Hematopoietic multipotent progenitor cell treated with erythropoietin and hydrocortisone succinate and interleukin-3 and kit ligand, for 8 days (in vitro differentiated cells): Measurements from ENCODE around the gene MFSD12.
A peak's percentile ranks its signal among the peaks of the same experiment; 100 is the strongest.

Source experiments
- DNase-seq: peaks from one replicate; pipeline ENCODE4 v3.0.0-alpha.2; 2015

Gene MFSD12

DNA sequence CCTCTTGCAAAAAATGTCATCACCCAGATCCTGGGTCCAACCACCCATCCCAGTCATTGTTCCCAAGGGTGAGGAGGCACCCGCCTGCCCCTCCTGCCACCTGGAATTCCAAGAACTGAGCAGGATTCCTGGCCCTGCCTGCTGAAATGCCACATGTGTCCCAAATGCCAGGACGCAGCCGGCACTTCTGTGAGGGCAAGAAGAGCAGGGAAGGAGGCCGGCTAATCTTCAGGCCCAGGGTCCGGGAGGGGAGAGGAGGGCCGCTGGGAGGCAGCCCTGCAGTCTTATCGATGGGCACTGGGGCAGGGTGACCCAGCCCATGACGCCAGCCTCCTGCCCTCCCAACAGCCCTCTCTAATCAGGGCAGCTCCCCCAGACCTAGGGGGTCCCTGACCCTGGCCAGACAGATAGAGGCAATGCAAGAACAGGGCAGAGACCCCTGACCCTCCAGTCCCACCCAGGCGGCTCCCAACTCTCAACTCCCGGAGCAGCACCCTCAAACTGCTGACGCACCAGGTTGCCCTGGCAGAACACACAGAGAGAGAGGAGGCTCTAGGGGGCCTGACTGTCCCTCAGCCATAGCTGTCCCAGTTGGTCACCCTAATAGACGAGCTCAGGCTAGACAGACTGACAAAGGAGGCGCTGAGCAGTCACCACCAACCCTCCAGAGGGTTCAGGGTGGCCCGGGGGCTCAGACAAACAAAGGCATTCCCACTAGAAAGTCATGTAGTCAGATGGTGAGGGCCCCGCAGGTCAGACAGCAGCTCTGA is 1.5 kb downstream of the MFSD12 start:
- no peak for DNase-seq

DNA sequence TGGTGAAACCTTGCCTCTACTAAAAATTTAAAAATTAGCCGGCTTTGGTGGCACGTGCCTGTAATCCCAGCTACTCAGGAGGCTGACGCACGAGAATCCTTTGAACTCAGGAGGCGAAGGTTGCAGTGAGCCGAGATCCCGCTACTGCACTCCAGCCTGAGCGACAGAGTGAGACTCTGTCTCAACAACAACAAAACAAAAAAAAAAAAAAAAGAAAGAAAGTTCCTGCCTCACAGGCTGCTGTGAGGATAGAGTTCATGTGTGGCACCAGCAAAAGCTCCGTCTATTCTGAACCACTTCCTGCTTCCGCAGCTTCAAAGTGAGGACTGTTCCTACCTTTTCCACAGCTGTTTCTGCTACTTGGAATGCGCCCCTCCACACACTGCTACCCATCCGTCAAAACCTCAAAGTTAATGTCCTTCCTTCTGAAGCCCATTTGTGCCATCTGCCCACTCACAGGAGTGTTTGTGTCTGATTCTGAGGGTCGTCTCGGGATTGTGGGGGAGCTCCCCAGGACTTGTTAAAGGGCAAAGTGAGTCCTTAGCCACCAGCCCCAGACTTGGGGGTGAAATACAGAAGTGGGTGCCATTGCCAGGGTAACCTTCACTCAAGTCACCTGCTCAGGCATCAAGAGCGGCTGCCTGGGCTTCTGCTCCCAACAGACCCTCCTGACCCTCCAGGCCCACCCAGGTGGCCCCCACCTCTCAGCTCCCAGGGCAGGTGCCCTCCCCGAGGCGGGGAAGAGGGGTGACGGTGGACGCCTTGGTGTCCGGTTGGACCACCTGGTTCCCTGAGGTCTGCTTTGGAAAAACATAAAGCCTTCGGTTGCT is 2.9 kb downstream of the MFSD12 start:
- DNase-seq, result no peak

DNA sequence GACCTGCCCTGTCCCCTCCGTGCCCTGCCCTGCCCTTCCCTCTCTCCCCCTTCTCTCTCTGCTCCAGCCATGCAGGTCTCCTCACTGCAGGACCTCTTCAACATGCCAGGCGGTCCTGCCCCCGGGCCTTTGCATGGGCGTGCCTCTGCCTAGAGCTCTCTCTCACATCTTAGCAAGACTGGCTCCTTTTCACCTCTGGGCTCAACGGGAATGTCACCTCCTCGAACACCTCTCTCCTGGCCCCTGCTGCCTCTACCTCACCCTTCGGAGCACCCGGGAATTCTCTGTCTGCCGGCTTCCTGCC is 5.6 kb downstream of the MFSD12 start:
- DNase-seq, result no peak

DNA sequence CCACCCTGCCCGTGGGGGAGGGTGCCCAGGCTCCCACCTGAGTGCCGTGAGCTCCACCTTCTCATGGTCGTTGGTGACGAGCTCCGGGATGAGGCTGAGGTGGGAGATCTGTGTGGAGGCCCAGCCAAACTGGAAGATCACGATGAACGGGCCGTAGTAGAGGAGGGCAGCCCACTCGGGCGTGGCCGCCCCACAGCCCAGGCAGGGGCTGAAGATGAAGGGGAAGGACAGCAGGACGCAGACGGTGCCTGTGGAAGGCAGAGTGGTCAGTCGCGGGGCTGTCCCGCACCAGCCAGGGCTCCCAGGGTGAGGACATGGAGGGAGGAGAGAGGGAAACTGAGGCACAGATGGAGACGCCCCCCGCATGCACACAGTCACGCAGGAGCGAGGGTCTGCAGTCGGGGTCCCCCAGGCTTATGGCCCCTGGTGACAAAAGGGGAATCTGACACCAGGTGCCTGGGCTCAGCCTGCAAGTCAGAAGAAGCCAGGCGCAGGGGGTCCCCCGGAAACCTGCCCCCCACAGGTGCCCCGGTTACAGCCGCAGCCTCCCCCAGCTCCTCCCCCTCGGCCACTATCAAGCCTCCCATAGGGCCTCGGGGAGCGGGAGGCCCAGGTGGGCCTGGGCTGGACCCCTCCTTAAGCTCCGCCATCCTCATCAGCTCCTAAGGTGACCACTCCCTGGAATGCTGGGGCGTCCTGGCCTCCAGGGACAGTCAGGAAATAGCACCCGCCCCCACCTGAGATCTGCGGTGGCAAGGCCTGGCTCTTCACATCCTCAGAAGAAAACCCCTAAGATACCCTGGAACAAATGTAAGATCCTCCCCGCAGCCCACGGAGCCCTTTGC is 6.2 kb downstream of the MFSD12 start:
- no peak for DNase-seq

DNA sequence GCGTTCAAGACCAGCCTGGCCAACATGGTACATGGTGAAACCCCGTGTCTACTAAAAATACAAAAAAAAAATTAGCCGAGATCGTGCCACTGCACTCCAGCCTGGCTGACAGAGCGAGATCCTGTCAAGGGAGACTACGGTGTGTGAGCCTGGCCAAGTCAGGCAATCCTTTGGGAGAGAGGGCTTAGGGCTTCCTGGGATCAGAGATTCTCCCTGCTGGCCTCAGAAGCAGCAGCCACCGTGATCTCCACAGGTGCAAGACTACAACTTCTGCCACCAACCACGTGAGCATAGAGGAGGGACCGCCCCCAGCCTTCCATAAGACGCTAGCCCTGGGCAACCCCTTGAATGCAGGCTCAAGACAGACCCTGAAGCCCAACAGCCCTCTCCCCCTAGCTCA is 7.6 kb downstream of the MFSD12 start:
- DNase-seq, result no peak

DNA sequence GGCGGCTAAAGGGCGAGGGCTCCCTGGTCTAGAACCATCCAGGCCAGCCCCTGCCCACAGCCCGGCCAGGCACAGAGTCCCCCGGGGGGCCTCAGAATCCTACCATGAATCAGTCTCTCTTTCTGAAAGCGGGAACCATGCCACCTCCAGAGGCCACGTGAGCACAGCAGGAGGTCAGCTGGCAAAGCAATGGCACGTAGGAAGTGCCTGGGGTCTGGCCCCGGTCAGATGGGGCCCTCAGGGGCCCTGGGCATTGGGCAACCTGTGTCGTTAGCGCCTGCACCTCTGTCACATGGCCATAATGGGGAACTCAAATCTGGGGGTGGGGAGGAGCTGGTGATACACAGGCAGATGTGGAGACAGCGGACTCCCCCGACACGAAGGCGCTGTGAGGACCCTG is 8.8 kb downstream of the MFSD12 start:
- no peak for DNase-seq

DNA sequence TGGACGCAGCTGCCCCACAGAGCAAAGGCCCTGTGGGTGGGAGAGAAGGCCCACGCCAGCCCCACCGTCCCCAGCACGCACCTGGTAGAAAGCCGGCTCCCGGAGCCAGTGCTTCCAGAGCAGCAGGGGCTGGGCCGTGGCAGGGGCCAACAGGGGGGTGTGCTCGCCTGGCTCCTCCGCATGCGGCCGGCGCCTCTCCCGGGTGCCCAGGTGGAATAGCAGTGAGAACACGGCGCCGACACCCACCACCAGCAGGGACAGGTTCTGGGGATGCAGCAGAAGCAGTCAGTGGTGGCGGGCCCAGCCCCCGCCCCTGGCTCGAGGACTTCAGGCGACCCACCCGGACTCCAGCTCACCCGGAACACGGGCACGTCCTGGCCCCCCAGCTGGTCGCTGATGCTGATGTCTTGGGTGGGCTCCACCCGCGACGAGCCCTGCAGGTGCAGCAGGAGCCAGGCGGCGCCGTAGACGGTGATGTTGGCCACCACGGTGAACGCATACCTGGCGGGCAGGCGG is 9.6 kb downstream of the MFSD12 start:
- DNase-seq, result no peak

DNA sequence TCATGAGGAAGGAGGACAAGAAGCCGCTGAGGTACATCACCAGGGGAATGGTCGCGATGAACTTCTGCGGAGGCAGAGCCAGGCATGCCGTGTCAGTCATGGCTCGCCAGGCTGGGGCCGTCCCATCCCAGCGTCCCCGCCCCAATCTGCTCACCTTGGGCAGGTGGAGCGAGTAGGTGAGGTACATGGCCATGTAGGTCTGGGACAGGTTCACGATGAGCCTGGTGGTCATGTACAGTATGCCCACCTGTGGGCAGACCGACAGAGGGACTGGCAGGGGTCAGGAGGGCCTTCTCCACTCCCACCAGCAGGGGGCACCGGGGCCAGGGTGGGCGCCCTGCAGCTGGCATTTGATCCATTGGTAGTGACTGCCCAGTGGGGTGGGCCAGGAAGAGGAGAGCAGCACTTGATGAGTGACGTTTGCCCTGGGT is 10.1 kb downstream of the MFSD12 start:
- DNase-seq, result peak; percentile 39

DNA sequence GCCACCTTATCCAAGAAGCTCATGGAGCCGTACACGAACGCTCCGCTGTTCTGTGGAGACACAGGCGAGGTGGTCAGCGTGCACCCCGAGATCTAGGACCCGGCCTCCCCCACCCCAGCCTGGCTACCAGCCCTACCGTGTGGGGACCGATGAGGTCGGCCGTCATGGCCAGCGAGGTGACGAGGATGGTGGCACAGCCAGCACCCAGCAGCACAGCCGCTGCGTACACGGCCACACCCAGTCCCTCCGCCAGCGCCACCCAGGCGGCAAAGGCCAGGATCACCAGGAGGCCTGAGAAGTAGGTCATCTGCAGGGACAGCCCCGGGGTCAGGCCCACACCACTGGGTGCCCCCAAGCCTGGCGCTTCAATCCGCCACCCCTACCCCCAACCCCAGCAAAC is 11.3 kb downstream of the MFSD12 start:
- no peak for DNase-seq

DNA sequence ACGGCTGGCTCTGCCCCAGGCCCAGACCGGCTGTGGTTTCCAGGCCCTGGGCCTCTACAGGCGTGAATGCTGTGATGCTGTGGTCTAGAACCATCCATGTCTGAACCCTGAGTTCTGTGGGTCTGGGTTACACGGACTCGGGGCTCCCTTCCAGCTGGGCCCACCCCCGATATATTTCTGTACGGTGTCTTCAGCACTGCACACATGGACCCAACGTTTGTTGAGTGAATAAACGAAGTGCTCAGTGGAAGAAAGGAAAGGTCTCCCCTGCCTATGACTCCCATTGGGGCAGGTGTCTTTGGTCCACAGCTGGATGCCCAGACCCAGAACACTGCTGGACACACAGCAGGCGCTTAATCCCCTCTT is 11.7 kb downstream of the MFSD12 start:
- DNase-seq, result no peak

DNA sequence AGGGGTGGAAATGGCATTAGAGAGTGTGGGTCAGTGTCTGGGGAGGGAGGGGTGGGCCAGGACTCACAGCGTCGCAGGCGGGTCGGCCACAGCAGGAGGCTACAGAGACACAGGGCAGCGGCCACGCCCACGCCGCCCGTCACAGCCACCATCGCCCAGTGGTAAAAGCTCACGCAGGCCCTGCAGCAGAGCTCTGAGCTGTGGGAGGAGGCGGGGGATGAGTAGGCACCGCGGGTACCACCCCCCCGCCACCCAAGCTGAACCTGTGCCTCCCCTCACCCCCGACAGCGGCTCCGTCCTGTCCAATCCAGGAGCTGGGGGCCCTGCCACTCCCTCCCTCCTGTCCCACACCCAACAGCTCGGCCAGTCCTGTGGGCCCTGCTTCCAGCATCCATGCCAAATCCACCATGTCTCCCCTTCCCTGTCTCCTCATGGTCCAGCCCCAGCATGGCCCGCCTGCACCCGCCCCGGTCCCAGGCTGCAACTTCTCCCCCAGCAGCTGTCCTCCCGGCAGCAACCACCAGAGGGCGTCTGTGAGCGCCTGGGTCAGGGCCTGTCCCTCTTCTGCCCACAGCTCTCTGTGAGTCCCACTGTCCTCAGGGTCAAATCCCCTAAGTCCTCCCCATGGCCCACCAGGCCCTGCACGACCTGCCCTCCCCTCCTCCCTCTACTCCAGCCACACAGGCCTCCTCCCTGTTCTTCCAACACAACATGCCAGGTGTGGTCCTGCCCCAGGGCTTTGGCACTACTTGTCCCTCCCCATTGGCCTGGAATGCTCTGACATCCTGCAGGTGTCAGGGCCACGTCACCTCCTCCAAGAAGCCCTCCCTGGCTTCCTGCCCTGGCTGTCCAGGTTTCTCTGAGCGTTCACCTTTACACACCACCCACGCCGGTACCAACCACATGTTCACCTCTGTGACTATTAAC is 12.4 kb downstream of the MFSD12 start:
- DNase-seq, result peak; percentile 63

DNA sequence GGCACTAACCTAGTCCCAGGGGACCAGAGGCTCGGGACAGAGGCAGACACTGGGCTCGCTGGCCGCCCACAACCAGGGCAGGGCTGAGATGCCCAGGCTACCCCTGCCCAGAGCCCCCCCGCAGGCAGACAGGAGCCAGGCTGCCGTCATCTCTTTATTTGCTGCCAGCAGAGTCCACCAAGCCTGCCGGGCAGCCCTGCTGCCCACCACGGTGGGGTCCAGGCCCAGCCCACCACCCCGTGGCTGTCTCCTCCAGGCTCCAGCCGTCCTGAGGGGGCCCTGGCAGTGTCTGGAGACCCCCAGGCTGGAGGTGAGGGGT is 13.4 kb downstream of the MFSD12 start:
- no peak for DNase-seq

DNA sequence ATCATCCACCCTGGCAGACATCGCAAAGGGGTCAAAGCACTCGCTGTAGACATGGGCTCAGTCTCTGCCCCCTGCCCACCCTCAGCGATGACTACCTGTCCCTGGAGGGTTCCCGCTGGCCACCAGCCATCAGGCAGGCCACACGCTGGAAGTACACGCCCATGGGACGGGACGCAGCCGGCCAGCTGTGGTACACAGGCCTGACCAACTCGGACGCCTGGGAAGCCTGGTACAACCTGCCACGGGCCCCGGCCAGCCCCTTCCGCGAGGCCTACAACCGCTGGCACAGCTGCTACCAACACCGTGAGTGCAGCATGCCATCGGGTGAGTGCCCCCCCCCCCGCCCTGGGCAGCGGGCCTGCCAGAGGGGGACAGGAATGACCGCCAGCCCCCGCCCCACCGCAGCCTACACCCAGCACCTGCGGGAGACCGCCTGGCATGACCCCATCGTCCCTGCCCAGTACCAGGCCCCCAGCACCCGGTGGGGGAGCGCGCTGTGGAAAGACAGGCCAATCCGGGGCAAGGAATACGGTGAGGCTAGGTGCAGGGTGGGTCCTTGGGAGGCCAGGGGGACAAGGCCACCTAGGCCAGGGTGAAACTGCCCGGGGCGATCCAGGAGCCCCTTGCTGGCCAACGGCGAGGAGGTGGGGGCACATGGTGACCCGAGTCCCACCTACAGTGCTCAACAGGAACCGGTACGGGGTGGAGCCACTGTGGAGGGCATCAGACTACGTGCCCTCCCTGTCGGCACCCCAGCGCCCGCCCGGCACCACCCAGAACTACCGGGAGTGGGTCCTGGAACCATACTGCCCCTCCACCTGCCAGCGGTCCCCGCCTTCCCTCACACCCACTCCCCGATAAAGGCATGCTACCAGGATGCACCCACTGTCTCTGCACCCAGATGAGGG is 14.0 kb downstream of the MFSD12 start:
- no peak for DNase-seq

DNA sequence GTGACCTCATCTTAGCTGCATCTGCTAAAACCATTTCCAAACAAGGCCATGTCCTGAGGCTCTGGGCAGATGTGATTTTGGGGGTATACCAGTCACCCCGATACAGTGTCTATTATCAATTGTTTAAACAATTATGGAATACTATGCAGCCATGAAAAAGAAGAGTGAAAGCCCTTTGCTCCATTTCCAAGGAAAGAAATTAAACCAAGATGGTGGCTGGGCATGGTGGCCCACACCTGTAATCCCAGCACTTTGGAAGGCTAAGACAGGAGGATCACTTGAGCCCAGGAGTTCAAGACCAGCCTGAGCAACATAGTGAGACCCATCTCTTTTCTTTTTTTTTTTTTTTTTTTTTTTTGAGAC is 17.6 kb downstream of the MFSD12 start:
- DNase-seq, result no peak

DNA sequence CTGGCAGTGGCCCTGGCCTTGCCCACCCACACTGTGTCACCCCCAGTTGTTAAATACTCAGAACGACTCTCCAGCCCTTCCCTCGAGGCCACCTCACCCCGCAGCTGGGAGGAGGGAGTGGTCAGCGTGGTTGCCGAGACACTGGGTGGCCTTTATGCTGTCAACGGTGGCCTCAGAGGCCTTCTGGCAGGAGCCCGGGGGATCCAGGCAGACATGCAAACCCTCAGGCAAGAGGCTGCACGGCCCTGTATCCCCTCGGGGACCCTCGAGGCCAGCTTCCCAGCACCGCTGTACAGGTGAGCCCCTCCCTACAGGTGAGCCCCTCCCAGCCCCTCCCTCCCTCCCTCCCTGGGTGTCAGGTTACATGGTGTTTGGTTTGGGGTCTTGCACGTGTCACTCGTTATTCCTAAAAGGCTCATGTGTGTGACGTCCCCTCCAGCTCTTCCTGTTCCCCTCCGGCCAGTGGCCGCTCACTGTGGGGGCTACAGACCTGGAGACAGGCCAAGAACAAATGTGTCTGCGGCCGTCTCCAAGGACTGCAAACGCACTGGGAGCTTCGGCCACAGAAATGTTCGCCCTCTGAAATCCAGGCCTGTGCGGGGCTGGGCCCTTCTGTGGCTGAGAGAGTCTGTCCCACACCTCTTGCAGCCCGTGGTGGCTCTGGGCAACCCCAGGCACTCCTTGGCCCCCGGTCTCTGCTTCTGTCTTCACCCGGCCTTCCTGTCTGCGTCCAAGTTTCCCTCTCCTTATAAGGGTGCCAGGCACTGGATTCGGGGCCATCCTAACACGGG is 18.2 kb downstream of the MFSD12 start, which contains the start of gene TEKTIP1:
TSS of gene TEKTIP1 (plus strand) at position 210 of the 791 bp plus-strand sequence. CDS start at position 214, 4 bp downstream.
- no peak for DNase-seq

DNA sequence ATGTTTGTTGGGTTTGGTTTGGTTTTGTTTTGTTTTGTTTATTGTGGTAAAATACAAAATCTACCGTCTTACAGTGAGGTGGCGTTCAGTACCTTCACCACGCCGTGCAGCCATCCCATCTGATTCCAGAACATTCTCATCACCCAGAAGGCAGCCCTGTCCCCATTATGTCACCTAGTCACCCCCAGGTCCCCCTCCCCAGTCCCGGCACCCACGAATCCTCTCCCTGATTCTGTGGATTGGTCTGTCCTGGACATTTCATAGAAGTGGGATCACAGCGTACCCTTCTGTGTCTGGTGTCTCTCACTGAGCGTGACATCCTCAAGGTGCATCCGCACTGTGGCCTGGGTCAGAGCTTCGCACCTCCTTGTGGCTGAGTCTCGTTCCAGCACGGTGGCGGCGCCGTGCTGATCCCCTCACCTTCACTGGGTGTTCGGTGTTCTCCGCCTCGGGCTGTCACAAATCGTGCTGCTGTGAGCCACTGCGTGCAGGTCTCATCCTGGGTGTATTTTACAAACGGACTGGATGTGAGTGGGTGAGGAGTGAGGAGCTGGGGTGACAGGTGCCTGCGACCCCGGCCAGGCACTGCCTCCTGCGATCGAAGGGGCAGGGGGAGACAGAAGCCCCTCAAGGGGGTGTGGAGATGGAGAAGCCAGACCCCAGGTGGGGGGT is 19.0 kb downstream of the MFSD12 start:
- no peak for DNase-seq

DNA sequence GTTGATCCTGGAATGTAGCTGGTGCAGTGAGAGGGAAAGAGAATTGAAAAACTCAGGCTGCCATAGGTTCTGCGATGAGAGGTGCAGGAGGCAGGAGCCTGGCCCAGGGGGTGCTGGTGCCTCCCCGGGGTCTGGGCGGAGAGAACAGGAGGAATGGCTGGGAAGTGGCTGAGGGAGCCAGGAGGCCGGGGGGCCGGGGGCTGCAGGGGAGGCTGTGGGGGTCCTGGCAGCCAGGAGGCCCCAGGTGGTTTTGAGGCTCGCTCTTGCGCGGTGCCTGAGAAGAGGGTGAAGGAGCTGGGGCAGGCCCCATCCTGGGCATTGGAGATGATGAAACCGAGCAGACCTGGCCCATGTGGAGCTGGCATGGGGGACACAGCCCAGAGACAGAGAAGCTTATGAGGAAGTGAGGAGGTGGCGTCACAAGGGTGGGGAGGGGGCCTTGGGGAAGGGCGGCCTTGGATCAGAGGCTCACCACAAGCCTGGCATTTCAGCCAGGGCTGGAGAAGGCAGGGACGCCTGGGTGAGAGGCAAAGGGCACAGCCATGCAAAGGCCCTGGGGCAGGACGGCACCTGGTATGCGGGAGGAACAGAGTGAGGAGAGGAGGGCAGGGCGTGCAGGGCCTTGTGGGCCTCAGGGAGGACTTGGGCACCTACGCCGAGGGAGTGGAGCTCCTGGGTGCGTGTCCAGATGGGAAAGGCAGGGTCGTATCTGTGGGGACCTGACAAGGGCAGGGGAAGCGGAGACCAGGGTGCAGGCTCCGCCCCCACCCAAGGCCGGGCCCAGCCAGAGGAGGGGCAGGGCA is 19.7 kb downstream of the MFSD12 start:
- DNase-seq, result no peak

DNA sequence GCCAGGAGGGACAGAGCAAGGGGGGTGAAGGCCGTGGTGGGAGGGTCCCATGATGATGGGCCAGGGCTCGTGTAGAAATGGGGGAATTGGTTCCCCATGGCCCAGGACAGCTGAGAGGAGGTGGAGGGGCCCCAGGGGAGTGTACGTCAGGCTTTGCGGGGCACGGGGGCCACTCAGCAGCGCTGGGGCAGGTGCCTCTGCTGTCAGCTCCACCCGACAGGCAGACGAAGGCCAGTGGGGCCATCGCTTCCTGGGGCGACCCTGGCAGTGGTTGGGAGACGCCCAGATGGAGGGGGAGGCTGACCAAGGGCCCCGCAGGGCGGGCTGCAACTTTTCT is 20.3 kb downstream of the MFSD12 start:
- no peak for DNase-seq
